Dedifferentiated amniotic fluid mesenchymal stem cell (primary cell): ENCODE results near the gene PIWIL4.

ENCODE experiments used
- DNase-seq: peaks from one replicate; pipeline ENCODE4 v3.0.0-alpha.2; 2016; ENCODE audit errors: extremely low spot score

PIWIL4 gene

DNA sequence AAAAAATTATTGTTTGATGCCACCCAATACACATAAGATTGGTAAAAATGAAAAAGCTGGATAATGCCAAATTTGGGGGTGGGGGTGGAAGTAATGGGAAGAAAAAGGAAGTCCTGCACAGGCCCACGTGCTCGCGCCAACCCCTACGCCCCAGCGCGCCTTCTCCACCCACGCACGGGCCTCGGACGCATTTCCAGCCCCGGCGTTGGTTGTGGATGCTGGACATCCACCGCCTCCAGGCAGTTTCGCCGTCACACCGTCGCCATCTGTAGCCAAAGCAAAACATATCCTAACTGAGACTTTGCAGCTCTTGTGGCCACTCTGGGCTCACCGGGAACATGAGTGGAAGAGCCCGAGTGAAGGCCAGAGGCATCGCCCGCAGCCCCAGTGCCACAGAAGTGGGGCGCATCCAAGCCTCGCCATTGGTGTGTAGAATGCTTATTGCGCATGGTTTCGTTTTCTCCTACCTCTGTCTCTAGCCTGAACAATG, at the start of gene PIWIL4:
Gene PIWIL4, plus strand, starts transcription at position 188 of the 490 bp plus-strand sequence. Its CDS starts 151 bp downstream, at position 339.
- no peak for DNase-seq

DNA sequence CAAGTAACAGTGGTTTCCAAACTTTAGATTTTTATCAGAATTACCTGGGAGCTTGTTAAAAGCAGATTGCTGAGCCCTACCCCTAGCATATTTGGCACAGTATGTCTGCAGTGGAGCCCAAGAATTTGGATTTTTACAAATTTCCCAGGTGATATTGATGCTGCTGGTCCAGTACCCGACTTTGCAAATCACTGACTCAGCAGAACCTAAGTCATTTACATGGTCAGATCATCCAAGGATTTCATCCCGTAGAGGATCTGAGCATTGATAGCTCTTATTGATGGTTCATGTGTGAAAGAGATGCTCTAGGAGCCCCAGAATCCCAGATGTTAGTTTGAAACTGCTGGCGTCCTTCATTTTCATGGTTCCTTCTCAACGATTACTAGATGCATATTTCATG, 48.9 kb upstream of the PIWIL4 start:
- no peak for DNase-seq

DNA sequence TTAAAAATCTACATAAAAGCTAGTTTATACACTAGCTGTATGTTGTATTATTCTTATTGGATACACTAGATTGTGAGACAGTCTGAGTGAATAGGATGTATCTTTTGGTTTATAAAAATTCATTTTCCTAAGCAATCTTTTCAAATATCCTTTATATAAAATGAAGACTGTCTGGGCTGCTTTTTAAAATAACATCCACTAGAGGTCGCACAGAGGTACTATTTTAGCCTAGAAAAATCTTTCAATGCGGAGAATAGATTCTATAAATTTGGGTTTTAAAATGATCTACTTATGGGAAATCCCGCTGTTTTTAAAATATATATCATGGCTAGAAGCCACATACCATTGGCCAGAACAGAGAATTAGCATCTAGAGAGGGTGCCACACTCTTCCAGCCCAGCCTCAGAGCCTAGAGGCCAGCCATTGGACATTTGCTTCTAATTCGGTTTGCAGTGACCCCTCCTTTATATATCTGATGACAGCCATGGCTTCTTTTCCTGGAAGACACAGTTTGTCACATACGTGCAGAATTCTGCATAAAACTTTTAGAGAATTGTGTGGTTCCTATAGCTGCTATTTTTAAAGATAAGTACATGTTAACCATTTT, 47.6 kb upstream of the PIWIL4 start:
- DNase-seq = peak; percentile 63

- no peak for DNase-seq
Measured at GRCh38 chr11:94521684-94522083, 45.5 kb upstream of the PIWIL4 start.

- no peak for DNase-seq
Measured at GRCh38 chr11:94524341-94524740, 42.8 kb upstream of the PIWIL4 start.

- peak; percentile 75 for DNase-seq
Measured at GRCh38 chr11:94525546-94526324, 41.4 kb upstream of the PIWIL4 start.

- DNase-seq = no peak
Measured at GRCh38 chr11:94526645-94527438, 40.3 kb upstream of the PIWIL4 start.

DNA sequence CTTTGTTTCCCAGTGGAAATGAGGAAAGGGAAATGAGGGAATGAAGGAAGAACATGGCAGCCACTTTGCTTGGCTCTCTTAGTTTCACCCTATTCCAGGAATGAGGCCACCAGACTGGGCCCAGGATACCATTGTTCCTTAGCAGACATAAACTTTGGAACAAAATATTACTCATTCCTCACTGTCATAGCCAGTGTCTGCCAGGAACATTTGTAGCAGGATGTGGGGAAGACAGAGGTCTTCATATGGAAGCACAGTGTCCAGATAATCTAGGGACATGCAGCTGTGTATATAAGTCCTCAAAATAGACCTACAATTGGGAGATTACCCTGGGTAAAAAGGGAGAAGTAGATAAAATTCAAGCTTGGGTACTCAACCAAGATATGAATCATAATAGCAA, 38.6 kb upstream of the PIWIL4 start:
- no peak for DNase-seq

DNA sequence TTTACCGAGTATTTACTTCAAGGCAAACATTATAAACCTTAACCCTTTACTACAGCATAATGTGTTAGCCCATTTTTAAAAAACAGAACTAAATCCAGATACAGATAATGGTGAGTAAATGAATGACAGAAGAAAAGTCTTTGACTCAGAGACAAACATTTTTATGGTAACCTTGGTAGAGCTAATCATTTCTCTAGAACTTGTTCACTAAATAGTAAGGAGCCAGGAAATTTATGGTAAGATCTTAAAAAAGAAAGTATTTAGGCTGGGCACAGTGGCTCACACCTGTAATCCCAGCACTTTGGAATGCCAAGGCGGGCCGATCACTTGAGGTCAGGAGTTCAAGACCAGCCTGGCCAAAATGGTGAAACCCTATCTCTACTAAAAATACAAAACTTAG, 35.0 kb upstream of the PIWIL4 start:
- no peak for DNase-seq

GRCh38 chr11:94533206-94533605, 34.0 kb upstream of the PIWIL4 start:
- peak; percentile 24 for DNase-seq

DNA sequence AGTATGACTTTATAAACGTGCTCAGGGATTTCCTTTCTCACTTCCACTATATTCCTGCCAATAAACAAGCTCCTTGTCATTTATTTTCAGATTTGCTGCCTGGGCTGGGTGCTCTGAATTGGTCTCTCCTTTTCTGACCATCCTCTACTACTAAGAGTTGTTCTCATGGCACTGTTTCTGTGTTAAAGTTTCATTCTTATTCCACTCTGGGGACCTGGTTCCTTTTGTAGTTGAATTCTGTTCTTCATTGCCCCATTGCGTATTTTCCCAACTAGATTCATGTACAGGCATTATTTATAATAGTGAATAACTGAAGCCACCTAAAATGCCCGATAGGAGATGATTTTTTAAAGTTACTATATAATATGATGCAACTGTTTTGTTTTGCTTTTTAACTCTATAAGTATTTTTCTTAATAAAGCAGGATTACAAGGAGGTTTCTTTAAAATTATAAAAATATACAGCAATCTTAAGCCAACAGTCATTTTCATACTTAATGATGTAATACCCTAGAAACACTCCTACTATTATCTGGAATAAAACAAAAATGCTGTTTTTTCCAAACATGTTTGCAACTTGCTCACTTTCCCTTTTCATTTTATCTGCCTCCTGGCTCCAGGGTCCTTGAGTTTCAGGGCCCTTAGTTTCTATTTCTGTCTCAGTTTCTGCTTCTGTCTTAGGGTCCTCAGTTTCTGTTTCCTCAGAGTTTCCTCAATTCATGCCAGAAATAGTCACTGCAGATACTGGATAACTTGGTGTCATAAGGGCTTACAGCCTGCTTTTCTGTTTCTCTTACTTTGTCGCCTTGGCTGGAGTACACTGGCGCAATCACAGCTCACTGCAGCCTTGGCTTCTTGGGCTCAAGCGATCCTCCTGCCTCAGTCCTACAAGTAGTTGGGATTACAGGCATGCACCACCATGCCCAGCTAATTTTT, 33.2 kb upstream of the PIWIL4 start:
- peak; percentile 34 for DNase-seq

DNA sequence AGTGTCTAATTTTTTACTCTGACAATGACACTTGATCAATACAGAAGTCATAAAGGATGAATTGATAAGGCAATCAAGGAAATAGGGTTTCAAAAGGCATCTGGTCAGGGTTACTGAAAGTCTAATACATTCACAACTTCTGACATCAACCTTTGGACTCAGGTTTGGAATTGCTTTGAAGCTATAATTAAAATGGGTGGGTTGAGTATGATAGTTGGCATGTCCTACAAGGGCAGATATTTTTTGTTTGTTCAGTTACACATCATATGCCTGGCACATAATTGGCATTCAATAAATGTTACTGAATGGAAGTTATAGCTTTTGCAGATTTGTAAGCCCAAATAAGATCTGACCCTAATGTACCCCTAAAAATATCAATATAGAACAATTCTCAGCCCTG, 30.8 kb upstream of the PIWIL4 start:
- no peak for DNase-seq

- DNase-seq = peak; percentile 42
Measured at GRCh38 chr11:94537031-94537600, 30.1 kb upstream of the PIWIL4 start.

DNA sequence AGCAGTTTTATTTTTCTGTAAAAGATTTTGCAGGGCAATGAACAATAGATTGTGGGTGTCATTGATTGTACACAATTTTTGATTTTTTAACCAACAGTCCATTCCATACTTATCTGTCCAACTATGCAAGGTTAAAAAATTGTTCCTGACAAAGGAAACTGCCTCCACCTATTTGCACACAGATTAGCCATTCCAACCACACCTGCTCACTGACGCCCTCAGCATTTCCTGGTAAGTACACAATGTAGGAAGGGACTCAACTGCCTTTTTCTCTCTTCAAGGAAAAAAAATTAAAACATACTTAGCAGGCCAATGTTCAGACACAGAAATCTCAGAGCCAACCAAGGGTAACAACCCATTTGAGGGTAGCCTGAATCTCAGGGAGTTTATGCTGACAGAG, 27.7 kb upstream of the PIWIL4 start:
- DNase-seq = no peak

GRCh38 chr11:94543695-94544645, 23.2 kb upstream of the PIWIL4 start, which contains the start of gene FUT4:
TSS of gene FUT4 (plus strand) at chr11:94543921. CDS start at chr11:94544134, 213 bp downstream.
- peak; percentile 44 for DNase-seq

DNA sequence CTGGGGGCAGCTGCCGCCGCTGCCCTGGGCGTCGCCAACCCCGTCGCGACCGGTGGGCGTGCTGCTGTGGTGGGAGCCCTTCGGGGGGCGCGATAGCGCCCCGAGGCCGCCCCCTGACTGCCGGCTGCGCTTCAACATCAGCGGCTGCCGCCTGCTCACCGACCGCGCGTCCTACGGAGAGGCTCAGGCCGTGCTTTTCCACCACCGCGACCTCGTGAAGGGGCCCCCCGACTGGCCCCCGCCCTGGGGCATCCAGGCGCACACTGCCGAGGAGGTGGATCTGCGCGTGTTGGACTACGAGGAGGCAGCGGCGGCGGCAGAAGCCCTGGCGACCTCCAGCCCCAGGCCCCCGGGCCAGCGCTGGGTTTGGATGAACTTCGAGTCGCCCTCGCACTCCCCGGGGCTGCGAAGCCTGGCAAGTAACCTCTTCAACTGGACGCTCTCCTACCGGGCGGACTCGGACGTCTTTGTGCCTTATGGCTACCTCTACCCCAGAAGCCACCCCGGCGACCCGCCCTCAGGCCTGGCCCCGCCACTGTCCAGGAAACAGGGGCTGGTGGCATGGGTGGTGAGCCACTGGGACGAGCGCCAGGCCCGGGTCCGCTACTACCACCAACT, 22.4 kb upstream of the PIWIL4 start:
- no peak for DNase-seq

DNA sequence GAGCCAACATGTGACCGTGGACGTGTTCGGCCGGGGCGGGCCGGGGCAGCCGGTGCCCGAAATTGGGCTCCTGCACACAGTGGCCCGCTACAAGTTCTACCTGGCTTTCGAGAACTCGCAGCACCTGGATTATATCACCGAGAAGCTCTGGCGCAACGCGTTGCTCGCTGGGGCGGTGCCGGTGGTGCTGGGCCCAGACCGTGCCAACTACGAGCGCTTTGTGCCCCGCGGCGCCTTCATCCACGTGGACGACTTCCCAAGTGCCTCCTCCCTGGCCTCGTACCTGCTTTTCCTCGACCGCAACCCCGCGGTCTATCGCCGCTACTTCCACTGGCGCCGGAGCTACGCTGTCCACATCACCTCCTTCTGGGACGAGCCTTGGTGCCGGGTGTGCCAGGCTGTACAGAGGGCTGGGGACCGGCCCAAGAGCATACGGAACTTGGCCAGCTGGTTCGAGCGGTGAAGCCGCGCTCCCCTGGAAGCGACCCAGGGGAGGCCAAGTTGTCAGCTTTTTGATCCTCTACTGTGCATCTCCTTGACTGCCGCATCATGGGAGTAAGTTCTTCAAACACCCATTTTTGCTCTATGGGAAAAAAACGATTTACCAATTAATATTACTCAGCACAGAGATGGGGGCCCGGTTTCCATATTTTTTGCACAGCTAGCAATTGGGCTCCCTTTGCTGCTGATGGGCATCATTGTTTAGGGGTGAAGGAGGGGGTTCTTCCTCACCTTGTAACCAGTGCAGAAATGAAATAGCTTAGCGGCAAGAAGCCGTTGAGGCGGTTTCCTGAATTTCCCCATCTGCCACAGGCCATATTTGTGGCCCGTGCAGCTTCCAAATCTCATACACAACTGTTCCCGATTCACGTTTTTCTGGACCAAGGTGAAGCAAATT, 21.7 kb upstream of the PIWIL4 start:
- DNase-seq = no peak

DNA sequence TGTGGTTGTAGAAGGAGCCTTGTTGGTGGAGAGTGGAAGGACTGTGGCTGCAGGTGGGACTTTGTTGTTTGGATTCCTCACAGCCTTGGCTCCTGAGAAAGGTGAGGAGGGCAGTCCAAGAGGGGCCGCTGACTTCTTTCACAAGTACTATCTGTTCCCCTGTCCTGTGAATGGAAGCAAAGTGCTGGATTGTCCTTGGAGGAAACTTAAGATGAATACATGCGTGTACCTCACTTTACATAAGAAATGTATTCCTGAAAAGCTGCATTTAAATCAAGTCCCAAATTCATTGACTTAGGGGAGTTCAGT, 21.1 kb upstream of the PIWIL4 start:
- DNase-seq = no peak
